ENCODE measurements around the gene EYS.

- TF ChIP-seq CTCF (IDR thresholded peaks at IDR 0.05), result no peak
- no peak for TF ChIP-seq POLR2A (IDR thresholded peaks at IDR 0.05; ENCODE audit: low read depth)
- TF ChIP-seq POLR2AphosphoS5 (IDR thresholded peaks at IDR 0.05), result no peak
- no peak for TF ChIP-seq EP300 (IDR thresholded peaks at IDR 0.05)
These were observed 1843.0 kb downstream of the EYS start for GRCh38 chr6:63864061-63864460.
